ENCODE measurements around the gene PDE4D.

The PDE4D gene

DNA sequence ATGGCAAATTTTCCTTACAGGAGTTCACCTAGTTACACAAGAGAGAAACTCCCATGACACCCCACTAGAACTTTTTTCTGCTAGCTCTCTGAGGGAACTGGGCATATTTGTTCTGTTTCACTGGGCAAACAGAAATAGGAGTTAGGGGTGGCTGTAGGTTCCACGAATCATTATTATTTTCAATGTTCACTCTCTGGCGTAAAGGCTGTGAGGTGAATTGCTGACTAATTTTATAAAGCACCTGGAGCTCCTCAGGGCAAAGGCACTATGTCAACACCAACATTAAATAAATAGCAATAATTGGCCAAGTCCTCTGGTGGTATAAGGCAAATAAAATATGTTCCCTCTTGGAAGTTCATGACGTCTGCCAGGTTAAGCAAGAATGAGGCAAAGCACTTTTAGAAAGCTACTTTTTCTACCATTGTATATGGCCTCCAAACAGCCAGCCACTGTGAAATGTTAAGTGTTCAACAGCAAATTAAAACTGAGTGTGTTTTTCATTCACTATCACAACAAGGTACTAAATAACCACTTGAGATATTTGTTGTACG, 344.6 kb downstream of the PDE4D start:
- H3K18ac ChIP-seq (ENCODE audit: low read length) = no peak overlapping the region
- H3K23ac ChIP-seq (ENCODE audit: low read depth, low read length, poor library complexity) = no peak overlapping the region
- no peaks in the 10 kb centered on the region for H3K9me3 ChIP-seq (replicated peaks in 1 of 2; ENCODE audit: control insufficient read depth in 2 of 2, insufficient read depth in 1 of 2, low read depth in 1 of 2, low read length in 2 of 2)
- no peak overlapping the region for H3K4ac ChIP-seq (ENCODE audit: low read length)
- no peaks in the 10 kb centered on the region for H3K36me3 ChIP-seq (replicated peaks in 1 of 2; ENCODE audit: control insufficient read depth in 2 of 2, insufficient read depth in 2 of 2, low read length in 2 of 2)
- H4K91ac ChIP-seq (ENCODE audit: low read depth, low read length, poor library complexity) = no peak overlapping the region
- H2BK120ac ChIP-seq (ENCODE audit: low read depth, low read length) = no peak overlapping the region
- no peak overlapping the region for H3K27ac ChIP-seq (replicated peaks; ENCODE audit: low read length)
- H2AFZ ChIP-seq (ENCODE audit: low read length) = no peak overlapping the region
- H2BK12ac ChIP-seq (ENCODE audit: low read length) = no peak overlapping the region
- no peak overlapping the region for H3K14ac ChIP-seq (ENCODE audit: low read length)
- H3K4me3 ChIP-seq (ENCODE audit: low read length in 2 of 2) = no peak overlapping the region
- H2AK5ac ChIP-seq (ENCODE audit: low read depth, low read length) = no peak overlapping the region
- H3K4me2 ChIP-seq (ENCODE audit: insufficient read depth, low read length, poor library complexity, severe bottlenecking) = no peak overlapping the region
- WGBS, 2 donors (ENCODE audit: extremely low coverage in 2 of 2, insufficient read length in 2 of 2, insufficient replicate concordance in 1 of 2) = no CpG with 5 or more reads among the region's 4 CpGs
- no peak overlapping the region for H2BK5ac ChIP-seq (ENCODE audit: low read length)
- H3K4me1 ChIP-seq (ENCODE audit: control insufficient read depth in 2 of 2, insufficient read depth in 1 of 2, low read depth in 1 of 2, low read length in 2 of 2) = peaks cover under 1% of the 10 kb centered on the region in 2 donors
- H4K8ac ChIP-seq (ENCODE audit: low read depth, low read length) = no peak overlapping the region
- no peak for DNase-seq (ENCODE audit: low spot score)
- H3K9ac ChIP-seq (ENCODE audit: low read depth, low read length, poor library complexity) = no peak overlapping the region
- no peak overlapping the region for H2BK15ac ChIP-seq (ENCODE audit: low read length)
- no peaks in the 10 kb centered on the region for H3K79me1 ChIP-seq (ENCODE audit: low read depth, low read length)
- H3K27me3 ChIP-seq (ENCODE audit: control insufficient read depth in 3 of 3, insufficient read depth in 3 of 3, low read depth in 1 of 3, low read length in 3 of 3) = no peaks in the 10 kb centered on the region

DNA sequence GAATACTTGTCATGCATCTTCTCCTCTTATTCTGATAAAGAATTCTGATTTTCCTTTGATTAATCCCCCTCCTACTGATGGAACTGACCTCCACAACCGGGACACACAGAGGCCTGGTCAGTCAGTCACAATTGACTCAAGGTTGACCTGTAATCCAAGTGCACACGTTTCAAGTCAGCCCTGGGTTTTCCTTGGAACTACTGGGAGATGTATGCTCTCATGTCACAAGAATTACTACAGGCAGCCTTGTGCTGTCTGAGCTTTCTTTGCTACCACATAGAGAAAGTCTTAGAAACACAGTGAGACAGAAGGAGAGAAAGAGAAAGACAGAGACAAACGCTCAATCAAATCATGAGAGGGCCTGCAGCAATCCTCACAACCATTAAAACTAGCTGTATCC, 345.8 kb downstream of the PDE4D start:
- no peak overlapping the region for H2AK5ac ChIP-seq (ENCODE audit: low read depth, low read length)
- no peak overlapping the region for H2BK12ac ChIP-seq (ENCODE audit: low read length)
- no peak overlapping the region for H3K4ac ChIP-seq (ENCODE audit: low read length)
- no peaks in the 10 kb centered on the region for H3K79me1 ChIP-seq (ENCODE audit: low read depth, low read length)
- H2AFZ ChIP-seq (ENCODE audit: low read length) = no peak overlapping the region
- no peak overlapping the region for H2BK15ac ChIP-seq (ENCODE audit: low read length)
- H3K14ac ChIP-seq (ENCODE audit: low read length) = no peak overlapping the region
- no peak overlapping the region for H3K27ac ChIP-seq (replicated peaks; ENCODE audit: low read length)
- no peak overlapping the region for H4K91ac ChIP-seq (ENCODE audit: low read depth, low read length, poor library complexity)
- no peak overlapping the region for H3K18ac ChIP-seq (ENCODE audit: low read length)
- peaks cover 2 to 11% of the 10 kb centered on the region in 2 donors for H3K4me1 ChIP-seq (ENCODE audit: control insufficient read depth in 2 of 2, insufficient read depth in 1 of 2, low read depth in 1 of 2, low read length in 2 of 2)
- no peaks in the 10 kb centered on the region for H3K27me3 ChIP-seq (ENCODE audit: control insufficient read depth in 3 of 3, insufficient read depth in 3 of 3, low read depth in 1 of 3, low read length in 3 of 3)
- no peaks in the 10 kb centered on the region for H3K36me3 ChIP-seq (replicated peaks in 1 of 2; ENCODE audit: control insufficient read depth in 2 of 2, insufficient read depth in 2 of 2, low read length in 2 of 2)
- H3K9me3 ChIP-seq (replicated peaks in 1 of 2; ENCODE audit: control insufficient read depth in 2 of 2, insufficient read depth in 1 of 2, low read depth in 1 of 2, low read length in 2 of 2) = no peaks in the 10 kb centered on the region
- no peak overlapping the region for H2BK5ac ChIP-seq (ENCODE audit: low read length)
- H4K8ac ChIP-seq (ENCODE audit: low read depth, low read length) = no peak overlapping the region
- no peak for DNase-seq (ENCODE audit: low spot score)
- no peak overlapping the region for H3K4me2 ChIP-seq (ENCODE audit: insufficient read depth, low read length, poor library complexity, severe bottlenecking)
- no peak overlapping the region for H2BK120ac ChIP-seq (ENCODE audit: low read depth, low read length)
- WGBS, 2 donors (ENCODE audit: extremely low coverage in 2 of 2, insufficient read length in 2 of 2, insufficient replicate concordance in 1 of 2) = no CpG with 5 or more reads among the region's 3 CpGs
- no peak overlapping the region for H3K23ac ChIP-seq (ENCODE audit: low read depth, low read length, poor library complexity)
- no peak overlapping the region for H3K4me3 ChIP-seq (ENCODE audit: low read length in 2 of 2)
- H3K9ac ChIP-seq (ENCODE audit: low read depth, low read length, poor library complexity) = no peak overlapping the region

DNA sequence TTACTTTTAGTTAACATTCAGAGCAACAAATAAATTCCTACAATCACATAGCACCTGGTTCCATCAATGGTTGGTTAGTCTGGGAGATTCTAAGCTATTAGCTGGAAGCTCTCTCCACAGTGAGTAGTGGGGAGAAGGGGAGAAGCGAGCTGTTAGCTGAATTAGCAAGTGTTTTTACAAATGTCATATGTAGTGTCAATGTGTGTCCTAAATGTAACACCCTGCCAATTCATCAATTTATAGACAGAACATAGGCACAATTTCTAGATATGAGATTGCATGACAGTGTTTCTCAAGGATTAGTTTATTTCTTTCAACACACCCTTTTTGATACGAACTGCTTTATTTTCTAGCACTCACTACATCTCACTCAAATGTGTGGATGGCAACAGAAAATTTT, 349.0 kb downstream of the PDE4D start:
- no CpG with 5 or more reads among the region's 2 CpGs for WGBS, 2 donors (ENCODE audit: extremely low coverage in 2 of 2, insufficient read length in 2 of 2, insufficient replicate concordance in 1 of 2)
- Histone ChIP-seq H3K23ac (ENCODE audit: low read depth, low read length, poor library complexity) (no peak overlapping the region), H3K9ac (ENCODE audit: low read depth, low read length, poor library complexity) (no peak overlapping the region), H4K91ac (ENCODE audit: low read depth, low read length, poor library complexity) (no peak overlapping the region), H3K4ac (ENCODE audit: low read length) (no peak overlapping the region), H3K9me3 (replicated peaks in 1 of 2; ENCODE audit: control insufficient read depth in 2 of 2, insufficient read depth in 1 of 2, low read depth in 1 of 2, low read length in 2 of 2) (no peaks in the 10 kb centered on the region), H2AK5ac (ENCODE audit: low read depth, low read length) (no peak overlapping the region), H3K79me1 (ENCODE audit: low read depth, low read length) (no peaks in the 10 kb centered on the region), H2BK5ac (ENCODE audit: low read length) (no peak overlapping the region), H3K14ac (ENCODE audit: low read length) (no peak overlapping the region), H3K18ac (ENCODE audit: low read length) (no peak overlapping the region), H4K8ac (ENCODE audit: low read depth, low read length) (no peak overlapping the region), H3K36me3 (replicated peaks in 1 of 2; ENCODE audit: control insufficient read depth in 2 of 2, insufficient read depth in 2 of 2, low read length in 2 of 2) (no peaks in the 10 kb centered on the region), H3K4me2 (ENCODE audit: insufficient read depth, low read length, poor library complexity, severe bottlenecking) (no peak overlapping the region), H2BK15ac (ENCODE audit: low read length) (no peak overlapping the region), H3K27me3 (ENCODE audit: control insufficient read depth in 3 of 3, insufficient read depth in 3 of 3, low read depth in 1 of 3, low read length in 3 of 3) (no peaks in the 10 kb centered on the region), H3K27ac (replicated peaks; ENCODE audit: low read length) (no peak overlapping the region), H2BK12ac (ENCODE audit: low read length) (no peak overlapping the region), H2BK120ac (ENCODE audit: low read depth, low read length) (no peak overlapping the region), H3K4me1 (ENCODE audit: control insufficient read depth in 2 of 2, insufficient read depth in 1 of 2, low read depth in 1 of 2, low read length in 2 of 2) (peaks cover 2 to 25% of the 10 kb centered on the region in 2 donors), H2AFZ (ENCODE audit: low read length) (no peak overlapping the region), H3K4me3 (ENCODE audit: low read length in 2 of 2) (no peak overlapping the region)
- DNase-seq (ENCODE audit: low spot score) = no peak

DNA sequence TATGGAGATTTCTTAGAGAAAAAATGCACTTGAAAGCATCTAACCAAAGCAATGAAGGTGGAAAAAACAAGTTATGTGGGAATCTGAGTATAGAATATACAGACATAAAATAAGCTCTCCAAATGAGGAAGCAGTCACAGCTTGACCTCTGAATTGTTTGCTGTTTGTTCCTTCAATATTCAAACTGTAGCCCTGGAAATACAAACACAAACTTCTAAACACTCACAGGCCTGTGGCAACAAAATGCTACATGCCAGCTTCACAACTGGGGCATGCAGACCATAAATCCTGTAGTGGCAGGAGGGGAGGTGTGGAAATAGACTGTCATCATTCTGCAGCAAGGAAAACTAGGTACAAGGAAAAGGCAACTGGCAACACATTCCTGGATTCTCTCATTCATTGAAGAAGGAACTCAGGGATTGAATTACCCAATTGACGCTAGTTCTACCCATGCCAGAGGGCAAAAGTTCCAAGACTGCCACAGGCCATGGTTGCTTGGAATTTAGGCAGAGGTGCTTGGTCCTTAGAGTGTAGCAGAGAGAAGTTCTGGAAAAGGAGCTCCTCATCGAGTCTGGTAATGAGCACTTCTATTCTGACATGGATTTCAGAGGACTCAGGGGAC, 349.6 kb downstream of the PDE4D start:
- Histone ChIP-seq H4K91ac (ENCODE audit: low read depth, low read length, poor library complexity) (no peak overlapping the region), H3K9me3 (replicated peaks in 1 of 2; ENCODE audit: control insufficient read depth in 2 of 2, insufficient read depth in 1 of 2, low read depth in 1 of 2, low read length in 2 of 2) (no peaks in the 10 kb centered on the region), H3K79me1 (ENCODE audit: low read depth, low read length) (no peaks in the 10 kb centered on the region), H3K36me3 (replicated peaks in 1 of 2; ENCODE audit: control insufficient read depth in 2 of 2, insufficient read depth in 2 of 2, low read length in 2 of 2) (no peaks in the 10 kb centered on the region), H3K14ac (ENCODE audit: low read length) (no peak overlapping the region), H2BK120ac (ENCODE audit: low read depth, low read length) (no peak overlapping the region), H2AFZ (ENCODE audit: low read length) (no peak overlapping the region), H2BK5ac (ENCODE audit: low read length) (no peak overlapping the region), H3K23ac (ENCODE audit: low read depth, low read length, poor library complexity) (no peak overlapping the region), H3K27ac (replicated peaks; ENCODE audit: low read length) (no peak overlapping the region), H3K27me3 (ENCODE audit: control insufficient read depth in 3 of 3, insufficient read depth in 3 of 3, low read depth in 1 of 3, low read length in 3 of 3) (no peaks in the 10 kb centered on the region), H3K9ac (ENCODE audit: low read depth, low read length, poor library complexity) (no peak overlapping the region), H3K18ac (ENCODE audit: low read length) (no peak overlapping the region), H2BK15ac (ENCODE audit: low read length) (no peak overlapping the region), H2AK5ac (ENCODE audit: low read depth, low read length) (no peak overlapping the region), H3K4me3 (ENCODE audit: low read length in 2 of 2) (no peak overlapping the region), H3K4me2 (ENCODE audit: insufficient read depth, low read length, poor library complexity, severe bottlenecking) (no peak overlapping the region), H3K4ac (ENCODE audit: low read length) (no peak overlapping the region), H3K4me1 (ENCODE audit: control insufficient read depth in 2 of 2, insufficient read depth in 1 of 2, low read depth in 1 of 2, low read length in 2 of 2) (peaks cover 2 to 25% of the 10 kb centered on the region in 2 donors), H2BK12ac (ENCODE audit: low read length) (no peak overlapping the region), H4K8ac (ENCODE audit: low read depth, low read length) (no peak overlapping the region)
- DNase-seq (ENCODE audit: low spot score) = no peak
- no CpG with 5 or more reads among the region's 2 CpGs for WGBS, 2 donors (ENCODE audit: extremely low coverage in 2 of 2, insufficient read length in 2 of 2, insufficient replicate concordance in 1 of 2)
